HEK293T (cell line): Measurements from ENCODE around the gene FUT8.

Experiments used
- ARNT ChIP-seq: fragments of 450-650 bp; IDR thresholded peaks from 2 replicates; pipeline ENCODE4 v1.6.1; 2017; ENCODE audit warnings: mild to moderate bottlenecking
- BHLHE40 ChIP-seq: fragments of 450-650 bp; IDR thresholded peaks from 2 replicates; pipeline ENCODE4 v1.6.1; 2016; ENCODE audit warnings: mild to moderate bottlenecking, moderate library complexity, borderline replicate concordance
- ELF4 ChIP-seq: fragments of 450-650 bp; IDR thresholded peaks from 2 replicates; pipeline ENCODE4 v1.6.1; 2017; ENCODE audit warnings: antibody characterized with exemption
- FOXA1 ChIP-seq: fragments of 450-650 bp; IDR thresholded peaks from 2 replicates; pipeline ENCODE4 v1.6.1; 2016; ENCODE audit warnings: mild to moderate bottlenecking
- FOXK2 ChIP-seq: fragments of 450-650 bp; IDR thresholded peaks from 2 replicates; pipeline ENCODE4 v1.6.1; 2016; ENCODE audit warnings: mild to moderate bottlenecking
- FOXM1 ChIP-seq: fragments of 450-650 bp; IDR thresholded peaks from 2 replicates; pipeline ENCODE4 v1.6.1; 2017; ENCODE audit warnings: mild to moderate bottlenecking, borderline replicate concordance
- HDGF ChIP-seq: fragments of 450-650 bp; IDR thresholded peaks from 2 replicates; pipeline ENCODE4 v1.6.1; 2017; ENCODE audit warnings: antibody characterized with exemption, borderline replicate concordance
- L3MBTL2 ChIP-seq: fragments of 450-650 bp; conservative IDR thresholded peaks from 2 replicates; pipeline ENCODE4 v1.6.1; 2016; ENCODE audit warnings: mild to moderate bottlenecking
- LEF1 ChIP-seq: fragments of 450-650 bp; IDR thresholded peaks from 2 replicates; pipeline ENCODE4 v1.6.1; 2017; ENCODE audit warnings: mild to moderate bottlenecking, borderline replicate concordance
- NFRKB ChIP-seq: fragments of 450-650 bp; IDR thresholded peaks from 2 replicates; pipeline ENCODE4 v1.6.1; 2016; ENCODE audit warnings: mild to moderate bottlenecking, moderate library complexity
- SP1 ChIP-seq: fragments of 450-650 bp; IDR thresholded peaks from 2 replicates; pipeline ENCODE4 v1.6.1; 2017
- SUZ12 ChIP-seq: fragments of 450-650 bp; IDR thresholded peaks from 2 replicates; pipeline ENCODE4 v1.6.1; 2016; ENCODE audit warnings: mild to moderate bottlenecking
- TARDBP ChIP-seq: fragments of 450-650 bp; IDR thresholded peaks from 2 replicates; pipeline ENCODE4 v1.6.1; 2016
- ZNF384 ChIP-seq: fragments of 450-650 bp; IDR thresholded peaks from 2 replicates; pipeline ENCODE4 v1.6.1; 2016

DNA sequence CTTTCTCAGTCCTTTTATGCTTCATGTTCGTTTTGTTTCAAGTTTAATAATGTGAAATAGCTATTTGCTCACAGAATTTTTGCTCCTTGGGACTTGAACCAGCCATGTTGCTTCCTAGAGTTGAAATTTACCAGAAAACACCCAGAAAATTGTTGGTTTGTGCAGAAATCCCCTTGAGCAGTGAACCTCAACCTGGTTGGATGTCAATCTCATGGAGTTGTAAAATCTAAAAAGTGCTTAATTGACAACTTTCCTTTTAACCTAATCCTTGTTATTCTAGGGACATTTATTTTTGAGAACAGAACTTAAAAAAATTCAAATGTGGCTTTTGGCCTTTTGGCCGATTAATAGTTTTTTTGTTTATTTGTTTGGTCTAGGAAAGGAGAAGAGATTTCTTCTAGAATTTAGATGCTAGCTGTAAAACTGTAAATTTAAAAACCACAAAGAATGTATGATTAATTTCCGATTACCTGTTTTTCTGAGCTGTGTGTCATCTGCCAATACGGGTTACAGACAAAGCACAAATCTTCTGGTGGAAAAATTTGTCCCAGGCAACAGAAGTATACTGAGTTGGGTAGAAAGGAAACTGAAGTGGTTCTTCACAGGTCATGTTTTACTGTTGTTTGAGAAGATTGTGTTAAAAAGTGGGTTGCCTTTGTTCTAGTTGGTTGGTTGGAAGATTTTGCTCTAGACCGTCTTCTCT lies 154.4 kb downstream of the FUT8 start:
- TF ChIP-seq FOXM1 (no peak), LEF1 (no peak), TARDBP (no peak), ARNT (no peak), ELF4 (no peak), FOXA1 (no peak), FOXK2 (no peak), ZNF384 (no peak), HDGF (no peak), SUZ12 (no peak), SP1 (no peak), BHLHE40 (no peak), L3MBTL2 (no peak), NFRKB (no peak)
